ENCODE data around the gene SEMG1.
A peak's percentile ranks its signal among the peaks of the same experiment; 100 is the strongest.

SEMG1 gene, protein sequence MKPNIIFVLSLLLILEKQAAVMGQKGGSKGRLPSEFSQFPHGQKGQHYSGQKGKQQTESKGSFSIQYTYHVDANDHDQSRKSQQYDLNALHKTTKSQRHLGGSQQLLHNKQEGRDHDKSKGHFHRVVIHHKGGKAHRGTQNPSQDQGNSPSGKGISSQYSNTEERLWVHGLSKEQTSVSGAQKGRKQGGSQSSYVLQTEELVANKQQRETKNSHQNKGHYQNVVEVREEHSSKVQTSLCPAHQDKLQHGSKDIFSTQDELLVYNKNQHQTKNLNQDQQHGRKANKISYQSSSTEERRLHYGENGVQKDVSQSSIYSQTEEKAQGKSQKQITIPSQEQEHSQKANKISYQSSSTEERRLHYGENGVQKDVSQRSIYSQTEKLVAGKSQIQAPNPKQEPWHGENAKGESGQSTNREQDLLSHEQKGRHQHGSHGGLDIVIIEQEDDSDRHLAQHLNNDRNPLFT

DNA sequence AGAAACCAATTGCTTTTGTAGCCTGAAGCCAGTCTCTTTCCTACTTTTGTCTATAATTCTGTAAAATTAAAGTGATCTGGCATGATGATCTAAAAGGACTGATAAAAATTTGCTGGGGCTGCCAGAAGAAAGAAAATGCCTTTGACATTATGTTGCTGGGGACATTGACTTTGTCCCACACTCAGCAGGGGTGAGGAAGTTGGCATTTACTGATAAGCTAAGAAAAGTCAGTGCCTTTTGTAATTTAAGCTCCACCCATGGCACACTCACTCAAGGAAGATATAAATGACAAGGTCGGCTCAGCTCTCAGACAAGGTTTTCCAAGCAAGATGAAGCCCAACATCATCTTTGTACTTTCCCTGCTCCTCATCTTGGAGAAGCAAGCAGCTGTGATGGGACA lies at the start of gene SEMG1:
SEMG1 (plus strand) TSS at position 309 of the 400 bp plus-strand sequence; CDS start at position 330, 21 bp downstream.
- DNase-seq (ENCODE audit: low read depth in 2 of 2): no peak

DNA sequence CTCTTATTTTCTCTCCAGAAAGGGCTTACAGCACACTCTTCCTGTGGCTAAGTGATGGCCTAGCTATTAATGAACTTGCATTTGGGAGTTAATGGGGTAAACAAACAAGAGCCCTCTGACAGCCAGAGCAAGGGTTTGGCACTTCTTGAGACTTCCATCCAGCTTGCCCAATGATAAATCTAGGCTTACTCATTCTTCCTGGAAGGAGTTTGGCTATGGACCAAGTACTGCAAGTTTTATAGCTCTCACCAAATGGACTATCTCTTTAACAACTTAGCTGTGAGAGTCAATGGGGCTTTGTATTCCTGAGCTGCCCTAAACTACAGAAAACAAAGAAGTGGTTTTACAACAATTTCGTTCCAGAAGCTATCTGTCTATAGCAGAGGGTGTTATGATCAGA lies 48.9 kb upstream of the SEMG1 start:
- peak; percentile 50 to 55 for DNase-seq (ENCODE audit: low read depth in 2 of 2)

DNA sequence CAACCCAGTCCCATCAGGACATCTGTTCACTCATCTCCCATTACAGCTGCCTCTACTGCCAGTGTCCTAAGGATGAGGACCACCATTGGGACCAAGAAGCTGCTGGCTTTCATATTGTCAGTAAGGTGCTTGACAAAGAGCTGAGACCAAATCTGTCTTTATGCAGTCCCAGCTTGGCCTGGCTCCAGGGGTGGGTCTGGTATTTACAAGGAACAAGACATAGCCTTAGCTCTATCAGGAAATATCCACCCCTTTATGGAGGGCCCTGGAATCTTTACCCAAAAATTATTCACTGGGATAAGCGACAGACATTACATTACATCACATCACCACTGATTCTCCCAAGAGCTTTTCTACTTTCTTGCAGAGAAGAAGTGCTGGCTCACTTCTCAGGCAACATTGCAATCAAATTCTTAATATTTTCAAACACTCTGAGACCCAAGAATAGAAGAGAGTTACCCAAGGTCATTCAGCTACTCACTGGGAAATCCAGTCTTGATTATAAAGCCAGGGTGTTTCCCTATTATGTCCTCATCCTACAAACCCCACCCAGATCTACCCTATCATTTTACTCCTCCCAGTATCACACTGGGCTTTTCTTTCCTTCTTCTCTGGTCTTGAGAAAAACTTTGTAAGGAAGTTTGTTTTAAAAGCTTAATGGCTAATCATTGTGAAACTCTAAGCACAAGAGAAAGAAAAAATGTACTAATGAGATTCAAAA lies 43.6 kb upstream of the SEMG1 start:
- no peak for DNase-seq (ENCODE audit: low read depth in 2 of 2)

DNA sequence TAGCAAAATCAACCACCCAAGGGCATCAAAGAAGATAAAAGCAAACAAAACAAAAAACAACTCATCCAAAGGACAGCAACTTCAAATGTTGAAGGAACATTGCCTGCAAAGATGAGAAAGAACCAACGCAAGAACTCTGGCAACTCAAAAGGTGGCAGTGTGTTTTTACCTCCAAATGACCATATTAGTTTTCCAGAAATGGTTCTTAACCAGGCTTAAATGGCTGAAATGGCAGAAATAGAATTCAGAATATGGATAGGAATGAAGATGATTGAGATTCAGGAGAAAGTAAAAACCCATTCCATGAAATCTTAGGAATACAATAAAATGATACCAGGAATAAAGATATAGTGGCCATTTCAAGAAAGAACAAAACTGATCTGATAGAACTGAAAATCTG lies 41.9 kb upstream of the SEMG1 start:
- no peak for DNase-seq (ENCODE audit: low read depth in 2 of 2)

DNA sequence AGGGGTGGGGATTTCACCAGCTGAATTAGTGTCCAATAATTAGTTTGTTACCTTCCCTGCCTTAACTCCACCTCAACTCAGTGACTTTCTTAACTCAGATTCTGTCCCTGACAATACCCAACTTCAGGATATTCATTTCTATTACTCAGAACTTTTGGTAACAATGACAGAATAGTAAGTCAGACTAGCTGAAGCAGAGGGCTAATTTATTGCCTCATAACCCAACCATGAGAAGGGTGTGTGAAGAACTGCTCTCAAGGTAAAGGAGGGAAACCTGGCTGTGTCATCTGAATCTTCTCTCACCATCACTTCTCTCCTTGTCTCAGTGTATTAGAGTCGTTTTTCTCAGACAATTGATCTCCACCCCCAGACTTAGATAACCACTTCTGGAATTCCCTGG lies 33.3 kb upstream of the SEMG1 start:
- DNase-seq (ENCODE audit: low read depth in 2 of 2): no peak

DNA sequence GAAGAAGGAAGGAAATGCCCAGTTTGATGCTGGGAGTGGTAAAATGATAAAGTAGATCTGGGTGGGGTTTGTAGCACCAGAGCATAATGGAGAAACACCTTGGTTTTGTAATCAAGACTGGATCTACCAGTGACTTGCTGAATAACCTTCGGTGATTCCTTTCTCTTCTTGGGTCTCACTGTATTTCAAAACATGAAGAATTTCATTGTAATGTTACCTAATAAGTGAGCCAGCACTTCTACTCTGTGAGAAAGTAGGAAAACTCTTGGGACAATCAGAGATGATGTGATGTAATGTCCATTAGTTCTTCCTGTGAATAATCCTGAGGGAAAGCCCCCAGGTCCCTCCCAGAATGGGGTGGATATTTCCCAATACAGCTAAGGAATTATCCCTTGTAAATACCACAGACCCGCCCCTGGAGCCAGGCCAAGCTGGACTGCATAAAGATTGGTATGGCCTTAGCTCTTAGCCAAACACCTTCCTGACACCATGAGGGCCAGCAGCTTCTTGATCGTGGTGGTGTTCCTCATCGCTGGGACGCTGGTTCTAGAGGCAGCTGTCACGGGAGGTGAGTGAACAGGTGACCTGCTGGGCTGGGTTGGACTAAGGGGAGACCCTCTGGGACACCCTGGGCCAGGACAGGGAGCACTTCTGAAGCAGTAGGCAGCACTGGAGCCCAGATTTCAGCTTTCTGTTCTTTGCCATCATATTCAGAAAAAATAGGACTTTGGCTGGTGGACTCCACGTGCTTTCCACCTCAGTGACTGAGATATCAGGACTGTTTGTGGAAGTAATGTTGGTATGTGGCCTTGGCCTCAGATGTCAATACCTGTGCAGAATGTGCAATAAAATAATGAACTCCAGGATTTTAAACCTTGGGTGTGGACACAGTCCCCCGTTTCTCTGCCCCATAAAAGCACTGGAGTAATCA lies 32.1 kb upstream of the SEMG1 start, which contains the start of gene PI3:
PI3 (plus strand) TSS at position 469 of the 931 bp plus-strand sequence; CDS start at position 490, 21 bp downstream.
- DNase-seq (ENCODE audit: low read depth in 2 of 2): no peak

DNA sequence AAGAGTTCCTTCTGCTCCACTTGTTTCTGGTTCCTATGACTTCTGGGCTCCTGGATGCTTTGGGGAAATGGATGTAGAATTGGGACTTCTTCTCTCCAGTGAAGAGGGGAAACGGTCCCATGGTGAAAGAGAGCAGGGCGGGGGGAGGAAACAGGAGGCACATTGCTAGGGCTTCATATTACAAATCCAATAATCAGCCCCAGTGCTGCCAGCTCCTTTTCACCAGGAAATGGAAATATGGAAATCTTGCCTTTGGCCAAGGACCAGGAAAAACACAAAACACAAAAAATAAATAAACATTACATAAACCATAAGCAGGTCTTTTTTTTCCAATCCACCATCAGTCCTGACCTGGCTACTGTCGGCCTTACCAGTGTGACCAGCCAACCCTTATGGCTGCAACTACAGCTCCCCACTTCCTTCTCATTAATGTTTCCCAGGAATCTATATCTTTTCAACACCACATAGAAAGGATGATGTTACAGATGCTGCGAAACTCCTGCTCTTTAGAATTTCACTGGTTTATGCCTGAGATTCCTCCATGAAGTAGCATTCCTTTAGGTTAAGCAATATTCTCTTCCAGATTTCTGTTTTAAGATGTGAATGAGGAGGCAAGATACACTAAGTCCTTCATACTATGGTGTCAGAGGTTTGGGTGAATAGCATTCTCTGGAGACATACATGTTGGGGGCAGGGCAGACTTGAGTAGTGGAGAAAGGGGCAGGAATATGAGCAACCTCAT lies 30.1 kb upstream of the SEMG1 start:
- no peak for DNase-seq (ENCODE audit: low read depth in 2 of 2)

DNA sequence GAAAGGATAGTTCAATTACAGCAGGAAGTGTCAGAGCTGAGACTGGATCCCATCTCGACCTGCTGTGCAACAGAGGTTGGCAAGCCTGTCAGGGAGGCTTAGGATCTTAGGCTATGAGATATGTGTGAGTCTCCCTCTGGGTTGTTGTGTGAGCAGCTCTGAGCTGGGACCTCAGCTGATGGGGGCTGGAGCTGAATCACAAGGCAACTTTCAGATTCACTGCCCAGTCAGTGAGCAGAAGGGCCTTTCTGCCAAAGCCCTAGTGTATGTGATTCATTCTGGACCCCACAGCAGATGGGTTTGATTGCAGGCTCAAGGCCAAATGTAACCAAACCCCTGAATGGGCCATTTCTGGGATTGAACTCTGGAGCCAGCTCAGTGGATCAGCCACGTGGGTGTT lies 27.7 kb upstream of the SEMG1 start:
- DNase-seq (ENCODE audit: low read depth in 2 of 2): no peak

DNA sequence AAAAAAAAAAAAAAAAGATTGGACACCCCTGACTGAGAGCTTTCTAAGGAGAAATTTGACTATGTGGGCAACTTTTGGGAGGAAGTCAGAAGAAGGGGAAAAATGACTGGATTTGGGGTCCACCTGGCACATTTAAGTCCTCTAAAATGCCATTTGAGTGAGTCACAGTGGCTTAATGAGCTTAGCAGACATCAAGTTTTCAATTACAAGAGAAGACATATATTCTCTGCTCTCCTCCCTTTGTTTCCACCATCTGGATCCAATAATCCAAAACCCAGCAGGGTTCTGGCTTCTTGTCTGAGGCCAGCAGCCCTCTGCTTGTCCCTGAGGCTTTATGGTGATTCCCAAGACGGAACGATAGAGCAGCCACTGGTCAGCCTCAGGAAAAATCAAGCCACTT lies 25.2 kb upstream of the SEMG1 start:
- DNase-seq (ENCODE audit: low read depth in 2 of 2): peak; percentile 32 to 34

DNA sequence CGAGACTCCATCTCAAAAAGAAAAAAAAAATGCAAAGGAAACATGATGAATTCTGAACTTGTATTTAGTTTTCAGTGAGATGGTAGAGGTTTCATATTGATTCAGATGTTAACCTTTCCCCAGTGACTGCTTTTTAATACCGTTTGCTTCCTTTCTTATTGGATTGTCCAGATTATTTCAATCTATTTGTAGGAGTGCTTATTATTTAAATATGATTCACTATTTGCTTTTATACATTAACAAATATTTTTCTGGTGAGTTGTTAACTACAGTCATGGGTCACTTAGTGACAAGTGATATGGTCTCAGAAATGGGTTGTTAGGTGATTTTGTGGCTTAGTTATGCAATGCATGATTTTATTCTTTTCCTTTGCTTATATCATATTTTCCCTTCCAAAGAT lies 23.7 kb upstream of the SEMG1 start:
- no peak for DNase-seq (ENCODE audit: low read depth in 2 of 2)

DNA sequence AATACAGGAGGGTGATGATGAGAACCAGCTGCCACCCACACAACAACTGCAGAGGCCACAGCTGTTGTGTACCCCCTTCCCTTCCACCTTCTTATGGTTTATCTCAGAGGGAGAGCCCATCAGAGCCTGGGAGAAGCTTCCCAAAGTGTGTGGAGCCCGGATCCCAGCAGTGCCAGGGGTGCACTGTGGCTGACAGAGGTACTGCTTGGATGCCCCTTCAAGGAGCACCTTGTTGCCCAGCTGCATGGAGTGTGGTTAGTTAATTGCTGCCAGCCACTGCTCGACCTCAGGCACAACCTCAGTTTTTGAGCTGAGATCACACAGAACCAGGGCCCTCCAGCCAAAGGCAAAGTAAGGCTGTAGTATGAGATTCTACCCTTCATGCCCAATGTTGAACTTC lies 19.1 kb upstream of the SEMG1 start:
- DNase-seq (ENCODE audit: low read depth in 2 of 2): no peak

DNA sequence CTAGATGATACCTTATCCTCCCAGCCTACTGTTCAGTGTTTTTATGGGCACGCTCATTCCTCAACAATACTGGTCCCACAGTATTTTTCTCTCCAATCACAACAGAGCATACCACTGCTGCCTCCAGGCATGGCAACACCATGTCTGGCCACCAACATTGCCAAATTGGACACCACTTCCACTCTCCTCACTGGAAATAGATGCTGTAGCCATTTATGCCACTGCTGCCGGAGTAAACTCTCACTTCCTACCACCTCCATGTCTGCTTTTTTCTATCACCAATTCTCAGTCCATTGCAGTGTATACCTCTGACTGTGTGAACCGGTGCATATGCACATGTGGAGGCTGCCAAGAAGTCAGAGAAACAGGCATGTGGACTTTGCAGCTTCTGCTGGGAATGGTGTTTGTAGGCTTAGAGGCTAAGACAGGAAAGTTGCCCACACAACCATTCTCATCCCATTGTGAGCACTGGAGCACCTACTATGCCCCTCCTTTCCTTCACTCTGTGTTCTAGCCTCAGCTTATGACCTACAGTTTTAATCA lies 17.7 kb upstream of the SEMG1 start:
- no peak for DNase-seq (ENCODE audit: low read depth in 2 of 2)

DNA sequence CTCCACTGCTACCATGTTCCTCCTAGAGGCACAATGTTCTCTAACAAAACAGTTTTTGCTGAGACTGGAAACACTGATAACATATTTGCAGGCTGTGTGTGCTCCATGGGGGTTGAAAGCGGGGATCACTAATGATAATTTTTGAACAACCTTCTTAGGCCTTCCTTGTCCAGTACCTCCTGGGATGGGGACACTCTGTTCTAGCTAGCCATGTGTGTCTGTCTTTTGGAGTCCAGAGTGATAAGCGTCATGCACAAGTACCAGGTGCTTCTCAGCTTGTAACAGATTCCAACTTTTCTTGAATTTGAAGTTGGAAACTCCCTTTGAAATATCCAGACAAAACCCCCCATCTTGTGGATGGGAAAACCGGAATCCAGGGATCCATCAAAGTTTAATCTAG lies 17.0 kb upstream of the SEMG1 start:
- no peak for DNase-seq (ENCODE audit: low read depth in 2 of 2)

DNA sequence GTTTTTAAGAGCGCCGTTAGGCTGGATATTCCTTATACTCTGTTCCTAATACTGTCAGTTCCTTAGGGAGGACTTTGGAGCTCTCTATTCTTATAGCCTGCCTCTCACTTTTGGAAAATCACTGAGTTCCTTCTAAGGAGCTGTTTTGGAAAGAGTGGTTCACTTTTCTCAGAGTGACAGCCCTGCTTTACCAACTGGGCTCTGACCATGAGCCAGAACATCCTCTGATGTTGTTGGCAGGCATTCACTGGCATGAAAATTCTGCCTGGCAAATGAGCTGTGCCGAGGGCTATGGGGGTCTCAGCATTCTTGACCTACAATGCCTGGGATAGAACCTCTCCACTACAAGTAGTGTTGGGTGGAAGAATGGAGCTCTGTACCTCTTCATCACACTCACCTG lies 14.9 kb upstream of the SEMG1 start:
- DNase-seq (ENCODE audit: low read depth in 2 of 2): no peak

DNA sequence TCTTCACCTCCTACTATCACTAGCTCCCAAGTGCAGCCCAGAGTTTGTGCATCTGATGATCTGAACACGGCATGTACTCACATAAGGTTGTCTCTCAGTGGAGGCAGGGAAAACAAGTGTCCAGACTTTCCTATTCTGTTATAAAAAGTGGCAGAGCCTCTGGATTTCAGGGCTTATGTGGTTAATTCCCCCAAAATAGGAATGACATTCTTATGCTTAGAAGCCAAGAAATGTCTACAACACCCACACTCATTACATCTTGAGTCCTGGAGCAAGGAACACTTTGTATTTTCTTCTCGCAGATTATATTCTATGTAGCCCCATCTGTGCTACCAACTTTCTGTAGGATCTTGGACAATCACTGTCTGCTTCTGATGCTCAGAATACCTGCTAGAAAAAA lies 13.5 kb upstream of the SEMG1 start:
- no peak for DNase-seq (ENCODE audit: low read depth in 2 of 2)

DNA sequence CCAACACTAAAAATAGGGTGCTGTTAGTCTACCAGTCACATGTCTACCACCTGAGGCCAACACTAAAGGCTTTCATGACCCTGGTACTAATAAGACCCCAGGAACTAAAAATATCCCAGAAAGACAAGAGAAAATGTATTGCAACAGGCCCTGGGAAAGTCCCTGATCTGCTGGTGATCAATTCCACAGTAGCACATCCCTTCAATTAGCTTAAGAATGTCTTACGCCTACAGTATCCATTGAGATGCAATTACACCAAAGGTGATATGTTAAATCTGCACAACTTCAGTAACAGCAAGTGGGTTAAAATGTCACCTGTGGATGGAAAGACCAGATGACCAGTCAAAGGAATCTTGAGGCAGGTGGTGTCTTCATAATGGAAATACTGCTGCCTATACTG lies 3.1 kb downstream of the SEMG1 start:
- DNase-seq (ENCODE audit: low read depth in 2 of 2): no peak

DNA sequence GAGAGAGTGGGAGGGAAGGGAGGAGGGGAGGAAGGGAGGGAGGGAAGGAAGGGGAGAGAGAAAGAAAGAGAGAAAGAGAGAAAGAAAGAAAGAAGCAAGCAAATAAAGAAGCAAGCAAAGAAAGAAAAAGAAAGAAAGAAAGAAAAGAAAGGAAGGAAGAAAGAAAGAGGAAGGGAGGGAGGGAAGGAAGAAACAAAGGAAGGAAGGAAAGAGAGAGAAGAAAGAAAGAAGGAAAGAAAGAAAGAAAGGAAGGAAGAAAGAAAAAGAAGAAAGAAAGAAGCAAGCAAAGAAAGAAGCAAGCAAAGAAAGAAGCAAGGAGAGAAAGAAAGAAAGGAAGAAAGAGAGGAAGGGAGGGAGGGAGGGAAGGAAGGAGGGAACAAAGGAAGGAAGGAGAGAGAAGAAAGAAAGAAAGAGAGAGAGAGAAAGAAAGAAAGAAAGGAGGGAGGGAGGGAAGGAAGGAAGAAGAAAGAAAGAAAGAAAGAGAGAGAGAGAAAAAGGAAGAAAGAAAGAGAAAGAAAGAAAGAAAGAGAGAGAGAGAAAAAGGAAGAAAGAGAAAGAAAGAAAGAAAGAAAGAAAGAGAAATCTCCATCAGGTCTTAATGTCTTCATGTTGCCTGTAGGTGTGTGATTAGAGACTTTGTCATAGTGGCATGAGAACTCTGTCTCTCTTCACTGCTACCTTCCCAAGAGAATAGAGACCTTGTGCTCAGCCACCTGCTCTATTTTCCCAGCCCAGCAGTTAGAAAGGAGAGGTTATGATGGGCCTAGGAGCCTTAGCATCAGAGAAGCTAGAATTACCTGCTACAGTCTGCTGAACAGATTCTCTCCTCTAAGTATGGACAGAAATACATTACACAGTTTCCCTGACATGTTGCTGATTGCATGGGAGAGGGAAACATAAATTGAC lies 5.0 kb downstream of the SEMG1 start:
- DNase-seq (ENCODE audit: low read depth in 2 of 2): no peak

DNA sequence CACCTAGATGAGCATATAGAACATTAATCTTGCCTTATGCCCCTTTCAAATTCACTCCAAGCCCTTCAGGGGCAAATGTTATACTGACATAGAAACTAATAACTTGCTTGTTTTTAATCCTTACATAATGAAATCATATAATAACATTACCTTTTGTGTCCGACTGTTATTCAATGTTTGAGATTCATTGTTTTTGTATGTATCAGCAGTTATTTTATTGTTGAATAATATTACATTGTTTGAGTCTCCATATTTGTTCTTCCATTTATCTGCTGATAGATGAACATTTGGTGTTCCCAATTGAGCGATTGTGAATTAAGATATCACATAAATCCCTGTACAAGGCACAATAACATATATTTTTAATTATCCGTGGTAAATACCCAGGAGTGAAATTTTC lies 6.0 kb downstream of the SEMG1 start:
- no peak for DNase-seq (ENCODE audit: low read depth in 2 of 2)

DNA sequence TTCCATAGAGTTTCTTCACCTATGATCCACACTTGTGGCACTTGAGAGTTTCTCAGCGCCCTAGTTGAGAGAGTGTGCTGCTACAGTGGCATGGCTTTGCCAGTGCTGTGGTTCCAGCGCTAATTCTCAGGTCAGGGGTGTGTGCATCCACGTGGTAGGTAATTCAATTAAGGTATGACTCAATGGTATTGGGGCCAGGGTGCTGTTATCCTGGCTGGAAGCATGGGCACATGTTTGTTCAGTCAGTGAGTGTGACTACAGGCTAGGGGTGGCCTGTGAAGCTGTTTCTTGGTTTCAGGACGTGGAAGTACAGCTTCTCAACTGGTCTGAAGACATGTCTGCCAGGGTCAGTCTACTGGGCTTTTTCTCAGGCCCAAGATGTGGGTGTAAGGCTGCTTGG lies 11.3 kb downstream of the SEMG1 start:
- DNase-seq (ENCODE audit: low read depth in 2 of 2): no peak

DNA sequence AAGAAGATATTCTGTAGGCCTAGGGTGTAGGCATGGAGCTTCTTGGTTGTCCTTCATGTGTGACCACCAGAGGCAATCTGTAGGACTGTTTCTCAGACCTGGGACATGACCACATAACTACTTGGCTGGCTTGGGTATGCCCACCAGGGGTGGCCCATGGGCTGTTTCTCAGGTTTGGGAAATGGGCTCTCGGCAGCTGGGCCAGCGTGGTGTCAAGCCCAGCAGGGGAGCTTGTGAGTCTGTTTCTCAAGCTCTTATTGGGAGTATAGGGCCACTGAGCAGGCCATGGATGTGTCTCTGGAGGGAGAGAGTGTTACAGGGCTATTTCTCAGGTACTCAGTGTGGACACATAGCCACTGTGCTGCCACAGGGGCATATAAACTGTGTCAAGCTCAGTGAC lies 11.8 kb downstream of the SEMG1 start:
- no peak for DNase-seq (ENCODE audit: low read depth in 2 of 2)

Data from fibroblast of skin of left quadriceps (primary cell).